HepG2 (cell line): ENCODE data around the gene CCND1. TPM values are rescaled to one million over a fixed set of nuclear protein-coding genes. Genes with fewer than 3 reads are reported as not detected.

ENCODE experiments used
- CENPX ChIP-seq: sonication (generic); formaldehyde crosslinking; IDR thresholded peaks from 2 replicates; pipeline ENCODE4 v1.9.0; 2021; ENCODE audit warnings: mild to moderate bottlenecking, missing genetic modification reagents, moderate library complexity
- DDIT3 ChIP-seq: sonication (generic); formaldehyde crosslinking; IDR thresholded peaks from 2 replicates; pipeline ENCODE4 v1.4.0; 2020; ENCODE audit warnings: mild to moderate bottlenecking, missing genetic modification reagents
- EED ChIP-seq: sonication (generic); formaldehyde crosslinking; IDR thresholded peaks from 2 replicates; pipeline ENCODE4 v1.5.0; 2020; ENCODE audit warnings: mild to moderate bottlenecking, missing genetic modification reagents
- GZF1 ChIP-seq: sonication (generic); formaldehyde crosslinking; IDR thresholded peaks from 2 replicates; pipeline ENCODE4 v1.5.1; 2020; ENCODE audit warnings: mild to moderate bottlenecking, missing genetic modification reagents
- HNF4G ChIP-seq, 2 experiments: sonication (generic) in 1 of 2; formaldehyde crosslinking in 1 of 2; IDR thresholded peaks; 2 replicates each; pipeline versions ENCODE4 v1.4.0 to v1.6.1; 2011 to 2020; ENCODE audit warnings: borderline replicate concordance in 2 of 2, low read depth in 2 of 2, mild to moderate bottlenecking in 2 of 2, low read length in 1 of 2, missing genetic modification reagents in 1 of 2, moderate library complexity in 1 of 2
- IRF1 ChIP-seq: sonication (generic); formaldehyde crosslinking; IDR thresholded peaks from 2 replicates; pipeline ENCODE4 v1.4.0; 2020; ENCODE audit warnings: low read depth, mild to moderate bottlenecking, missing genetic modification reagents
- KLF9 ChIP-seq: IDR thresholded peaks from 2 replicates; pipeline ENCODE4 v1.6.1; 2016; ENCODE audit warnings: low read depth
- MAFK ChIP-seq, 2 experiments: IDR thresholded peaks in 1 of 2; conservative IDR thresholded peaks in 1 of 2; 2 replicates each; pipeline ENCODE4 v1.6.1; 2011; ENCODE audit warnings: improper control_type of control experiment in 2 of 2, low read length in 2 of 2
- MBNL3 ChIP-seq: fragments of 250-450 bp; sonication (Bioruptor Pico); conservative IDR thresholded peaks from 2 replicates; pipeline ENCODE4 v1.8.0; 2022; ENCODE audit warnings: mild to moderate bottlenecking, inconsistent platforms
- NCOA1 ChIP-seq: sonication (generic); formaldehyde crosslinking; IDR thresholded peaks from 2 replicates; pipeline ENCODE4 v1.9.0; 2021; ENCODE audit warnings: missing genetic modification reagents
- PHB2 ChIP-seq: fragments of 450-650 bp; IDR thresholded peaks from 2 replicates; pipeline ENCODE4 v1.6.1; 2018; ENCODE audit not compliant: partially characterized antibody
- RBAK ChIP-seq: sonication (generic); formaldehyde crosslinking; IDR thresholded peaks from 2 replicates; pipeline ENCODE4 v1.5.1; 2020; ENCODE audit warnings: mild to moderate bottlenecking, missing genetic modification reagents
- RBM22 ChIP-seq: fragments of 200-400 bp; formaldehyde crosslinking; optimal IDR thresholded peaks from 2 replicates; pipeline ENCODE3; 2017; ENCODE audit warnings: mild to moderate bottlenecking, low read length, moderate library complexity
- RFXANK ChIP-seq: IDR thresholded peaks from 2 replicates; pipeline ENCODE4 v1.6.1; 2016
- RXRA ChIP-seq: sonication (generic); formaldehyde crosslinking; IDR thresholded peaks from 2 replicates; pipeline ENCODE4 v1.5.1; 2020; ENCODE audit warnings: missing genetic modification reagents
- SAP130 ChIP-seq: IDR thresholded peaks from 2 replicates; pipeline ENCODE4 v1.6.1; 2016; ENCODE audit warnings: low read depth
- SP140L ChIP-seq: sonication (generic); formaldehyde crosslinking; IDR thresholded peaks from 2 replicates; pipeline ENCODE4 v1.4.0; 2020; ENCODE audit warnings: missing genetic modification reagents, borderline replicate concordance
- TBX2 ChIP-seq: sonication (generic); formaldehyde crosslinking; IDR thresholded peaks from 2 replicates; pipeline ENCODE4 v1.5.0; 2020; ENCODE audit warnings: missing genetic modification reagents, mild to moderate bottlenecking, borderline replicate concordance
- U2AF2 ChIP-seq: fragments of 200-400 bp; formaldehyde crosslinking; IDR thresholded peaks from 2 replicates; pipeline ENCODE4 v1.6.1; 2017; ENCODE audit warnings: low read depth, mild to moderate bottlenecking, low read length
- ZKSCAN1 ChIP-seq: fragments of 150-350 bp; IDR thresholded peaks from 2 replicates; pipeline ENCODE4 v1.6.1; 2014; ENCODE audit warnings: low read length
- ZNF432 ChIP-seq: sonication (generic); formaldehyde crosslinking; IDR thresholded peaks from 2 replicates; pipeline ENCODE4 v1.5.0; 2020; ENCODE audit warnings: missing genetic modification reagents, mild to moderate bottlenecking, borderline replicate concordance
- ZNF496 ChIP-seq: sonication (generic); formaldehyde crosslinking; IDR thresholded peaks from 2 replicates; pipeline ENCODE4 v1.8.1; 2023; ENCODE audit warnings: mild to moderate bottlenecking, moderate library complexity, missing genetic modification reagents; ENCODE audit not compliant: insufficient replicate concordance
- ZNF605 ChIP-seq: sonication (generic); formaldehyde crosslinking; IDR thresholded peaks from 2 replicates; pipeline ENCODE4 v1.8.0; 2022; ENCODE audit warnings: mild to moderate bottlenecking, missing genetic modification reagents
- ZNF703 ChIP-seq: sonication (generic); formaldehyde crosslinking; IDR thresholded peaks from 2 replicates; pipeline ENCODE4 v1.5.1; 2020; ENCODE audit warnings: missing genetic modification reagents, mild to moderate bottlenecking, moderate library complexity, borderline replicate concordance
- polyA plus RNA-seq, 8 experiments: library from polyadenylated mRNA; depleted of rRNA in 3 of 8; stranded (reverse) in 7 of 8; unstranded in 1 of 8; fragments of >200 nt; fragmentation: Illumina TruSeq in 4 of 8; extraction: Trizol in 4 of 8; gene quantifications; 2 replicates each; pipeline versions ENCODE4 v1.2.1 to v1.2.3, GENCODE V29; 2011 to 2016; ENCODE audit warnings: low read depth in 4 of 8, missing spikeins in 1 of 8, mixed read lengths in 1 of 8; ENCODE audit not compliant: insufficient read depth in 1 of 8
- total RNA-seq, 5 experiments: library from RNA; depleted of rRNA; stranded (reverse); fragments of >200 nt; fragmentation: Illumina TruSeq; extraction: Trizol; gene quantifications; 2 replicates each; pipeline ENCODE4 v1.2.3, GENCODE V29; 2016; ENCODE audit warnings: low read depth in 1 of 5
- TF ChIP-seq, protein P1 (sequence below): sonication (generic); formaldehyde crosslinking; IDR thresholded peaks from 2 replicates; pipeline ENCODE4 v1.8.0; 2022; ENCODE audit warnings: mild to moderate bottlenecking, missing genetic modification reagents, moderate library complexity
- TF ChIP-seq, protein P2 (sequence below): sonication (generic); formaldehyde crosslinking; IDR thresholded peaks from 2 replicates; pipeline ENCODE4 v1.5.0; 2020; ENCODE audit warnings: mild to moderate bottlenecking, missing genetic modification reagents

Gene CCND1
- total and polyA plus RNA-seq, 2 of the 13 experiments (the other 11 are each of a cell fraction or from before 2014, with no cell fraction given) = 107 to 136 TPM

GRCh38 chr11:69654660-69655478 lies 13.9 kb downstream of the CCND1 start (continued):
- no peak for TF ChIP-seq ZNF496
- no peak for TF ChIP-seq IRF1 (CRISPR knock-in tag)
- TF ChIP-seq RFXANK (CRISPR knock-in tag) = no peak
- TF ChIP-seq ZKSCAN1 = no peak
- TF ChIP-seq ZNF703 = no peak
- TF ChIP-seq RXRA (CRISPR knock-in tag) = peak; percentile 72
- TF ChIP-seq MBNL3 (CRISPR knock-in tag) = no peak
- TF ChIP-seq RBAK (CRISPR knock-in tag) = no peak
- no peak for TF ChIP-seq DDIT3 (CRISPR knock-in tag)
- no peak for TF ChIP-seq U2AF2
- no peak; the same call in 1 of the 2 replicates for TF ChIP-seq GZF1
- TF ChIP-seq EED (CRISPR knock-in tag) = no peak
- TF ChIP-seq, protein P1, sequence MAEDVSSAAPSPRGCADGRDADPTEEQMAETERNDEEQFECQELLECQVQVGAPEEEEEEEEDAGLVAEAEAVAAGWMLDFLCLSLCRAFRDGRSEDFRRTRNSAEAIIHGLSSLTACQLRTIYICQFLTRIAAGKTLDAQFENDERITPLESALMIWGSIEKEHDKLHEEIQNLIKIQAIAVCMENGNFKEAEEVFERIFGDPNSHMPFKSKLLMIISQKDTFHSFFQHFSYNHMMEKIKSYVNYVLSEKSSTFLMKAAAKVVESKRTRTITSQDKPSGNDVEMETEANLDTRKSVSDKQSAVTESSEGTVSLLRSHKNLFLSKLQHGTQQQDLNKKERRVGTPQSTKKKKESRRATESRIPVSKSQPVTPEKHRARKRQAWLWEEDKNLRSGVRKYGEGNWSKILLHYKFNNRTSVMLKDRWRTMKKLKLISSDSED (CRISPR knock-in tag) = no peak
- no peak for TF ChIP-seq NCOA1 (CRISPR knock-in tag)
- TF ChIP-seq KLF9 (CRISPR knock-in tag) = no peak
- peak; percentile 79 for TF ChIP-seq SAP130 (CRISPR knock-in tag)
- peak; percentile 95 for TF ChIP-seq TBX2
- peak; percentile 56; the same call in 1 of the 2 replicates for TF ChIP-seq HNF4G (IDR thresholded peaks at IDR 0.05; ENCODE audit: borderline replicate concordance, low read depth, low read length)
- TF ChIP-seq HNF4G (CRISPR knock-in tag; IDR thresholded peaks at IDR 0.05; ENCODE audit: borderline replicate concordance, low read depth) = peak; percentile 40; the same call in 1 of the 2 replicates
- no peak for TF ChIP-seq ZNF432 (CRISPR knock-in tag)
- TF ChIP-seq, protein P2, sequence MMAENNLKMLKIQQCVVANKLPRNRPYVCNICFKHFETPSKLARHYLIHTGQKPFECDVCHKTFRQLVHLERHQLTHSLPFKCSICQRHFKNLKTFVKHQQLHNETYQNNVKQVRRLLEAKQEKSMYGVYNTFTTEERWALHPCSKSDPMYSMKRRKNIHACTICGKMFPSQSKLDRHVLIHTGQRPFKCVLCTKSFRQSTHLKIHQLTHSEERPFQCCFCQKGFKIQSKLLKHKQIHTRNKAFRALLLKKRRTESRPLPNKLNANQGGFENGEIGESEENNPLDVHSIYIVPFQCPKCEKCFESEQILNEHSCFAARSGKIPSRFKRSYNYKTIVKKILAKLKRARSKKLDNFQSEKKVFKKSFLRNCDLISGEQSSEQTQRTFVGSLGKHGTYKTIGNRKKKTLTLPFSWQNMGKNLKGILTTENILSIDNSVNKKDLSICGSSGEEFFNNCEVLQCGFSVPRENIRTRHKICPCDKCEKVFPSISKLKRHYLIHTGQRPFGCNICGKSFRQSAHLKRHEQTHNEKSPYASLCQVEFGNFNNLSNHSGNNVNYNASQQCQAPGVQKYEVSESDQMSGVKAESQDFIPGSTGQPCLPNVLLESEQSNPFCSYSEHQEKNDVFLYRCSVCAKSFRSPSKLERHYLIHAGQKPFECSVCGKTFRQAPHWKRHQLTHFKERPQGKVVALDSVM = peak; percentile 60
- TF ChIP-seq MAFK (conservative IDR thresholded peaks at IDR 0.05 in 1 of 2, IDR thresholded peaks at IDR 0.05 in 1 of 2; ENCODE audit: low read length in 2 of 2) = no peak
- 0 out of 2 replicates have a peak, but pooled peaks have one; percentile 57 for TF ChIP-seq SP140L (CRISPR knock-in tag)
- TF ChIP-seq CENPX (CRISPR knock-in tag) = no peak
- TF ChIP-seq RBM22 = peak; percentile 83
- no peak for TF ChIP-seq PHB2
- TF ChIP-seq ZNF605 (CRISPR knock-in tag) = no peak; the same call in 1 of the 2 replicates
